Colonic mucosa (tissue), 4 donors: ENCODE measurements around the gene DERA. TPM values are rescaled to one million over a fixed set of nuclear protein-coding genes. Genes with fewer than 3 reads are reported as not detected.

Source experiments
- DNase-seq: peaks from one replicate; pipeline ENCODE4 v3.0.0-alpha.2; 2020
- H3K27ac ChIP-seq: fragments of 200-600 bp; one replicate; pipeline ENCODE4 v1.8.0; 2021
- H3K27me3 ChIP-seq: fragments of 200-600 bp; one replicate; pipeline ENCODE4 v1.8.0; 2021
- H3K36me3 ChIP-seq: fragments of 200-600 bp; one replicate; pipeline ENCODE4 v1.8.0; 2021
- H3K4me1 ChIP-seq: fragments of 200-600 bp; one replicate; pipeline ENCODE4 v1.8.0; 2021; ENCODE audit warnings: mild to moderate bottlenecking
- H3K4me3 ChIP-seq: fragments of 200-600 bp; one replicate; pipeline ENCODE4 v1.8.0; 2021
- H3K9ac ChIP-seq, 2 donors: one replicate each; pipeline ENCODE4 v1.7.0; 2013; ENCODE audit warnings: control low read depth in 2 of 2, low read depth in 2 of 2, low read length in 2 of 2
- H3K9me3 ChIP-seq: fragments of 200-600 bp; one replicate; pipeline ENCODE4 v1.8.0; 2021
- intact Hi-C: fragments of 100-400 bp; cut with DNase I; formaldehyde crosslinking; loops from one replicate; pipeline ENCODE4 v1.14.1; 2022
- total RNA-seq, 2 donors: library from RNA; stranded (reverse); fragmentation: NEBNext Ultra II Directional in 1 of 2; extraction: Animal tissue kit (Norgen Biotek cat#: 25700) in 1 of 2; gene quantifications; one replicate each; pipeline ENCODE4 v1.2.1, GENCODE V29; 2021
- TF ChIP-seq, protein P1 (sequence below): fragments of 200-600 bp; IDR thresholded peaks from one replicate; pipeline ENCODE4 v1.8.0; 2022; ENCODE audit warnings: antibody characterized with exemption, mild to moderate bottlenecking
- donor health status: healthy.
- donor health status: DM: no; HTN: no; CAD: no.
- donor health status: DM: no; HTN: no; CAD: no.

DERA gene
- total RNA-seq, 2 donors from 2014 or later = 44.0 to 61.2 TPM

DNA sequence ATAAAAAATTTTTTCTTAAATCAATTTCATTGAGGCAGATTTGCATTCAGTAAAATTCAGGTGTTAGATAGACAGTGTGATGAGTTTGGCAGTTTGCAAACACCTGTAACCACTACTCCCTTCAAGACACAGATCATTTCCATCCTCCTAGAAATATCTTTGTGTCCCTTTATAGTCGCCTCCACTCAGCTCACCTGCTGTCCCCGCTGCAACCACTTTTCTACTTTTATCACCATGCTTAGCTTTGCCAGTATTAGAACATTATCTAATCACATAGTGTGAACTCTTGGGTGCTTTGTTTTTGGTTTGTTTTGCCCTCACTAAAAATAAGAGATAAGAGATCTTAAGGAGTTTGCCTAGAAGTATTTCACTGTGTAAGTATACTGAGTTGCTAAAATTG is 73.8 kb downstream of the DERA start:
- Histone ChIP-seq H3K27ac (no peak overlapping the region), H3K9ac (no peak overlapping the region), H3K4me1 (no peaks in the 10 kb centered on the region), H3K36me3 (no peaks in the 10 kb centered on the region), H3K9me3 (no peaks in the 10 kb centered on the region), H3K4me3 (no peak overlapping the region), H3K27me3 (no peaks in the 10 kb centered on the region)
- intact Hi-C loops = no loop called here
- DNase-seq = no peak
- TF ChIP-seq, protein P1, sequence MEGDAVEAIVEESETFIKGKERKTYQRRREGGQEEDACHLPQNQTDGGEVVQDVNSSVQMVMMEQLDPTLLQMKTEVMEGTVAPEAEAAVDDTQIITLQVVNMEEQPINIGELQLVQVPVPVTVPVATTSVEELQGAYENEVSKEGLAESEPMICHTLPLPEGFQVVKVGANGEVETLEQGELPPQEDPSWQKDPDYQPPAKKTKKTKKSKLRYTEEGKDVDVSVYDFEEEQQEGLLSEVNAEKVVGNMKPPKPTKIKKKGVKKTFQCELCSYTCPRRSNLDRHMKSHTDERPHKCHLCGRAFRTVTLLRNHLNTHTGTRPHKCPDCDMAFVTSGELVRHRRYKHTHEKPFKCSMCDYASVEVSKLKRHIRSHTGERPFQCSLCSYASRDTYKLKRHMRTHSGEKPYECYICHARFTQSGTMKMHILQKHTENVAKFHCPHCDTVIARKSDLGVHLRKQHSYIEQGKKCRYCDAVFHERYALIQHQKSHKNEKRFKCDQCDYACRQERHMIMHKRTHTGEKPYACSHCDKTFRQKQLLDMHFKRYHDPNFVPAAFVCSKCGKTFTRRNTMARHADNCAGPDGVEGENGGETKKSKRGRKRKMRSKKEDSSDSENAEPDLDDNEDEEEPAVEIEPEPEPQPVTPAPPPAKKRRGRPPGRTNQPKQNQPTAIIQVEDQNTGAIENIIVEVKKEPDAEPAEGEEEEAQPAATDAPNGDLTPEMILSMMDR = no peak

- no peaks in the 10 kb centered on the region for H3K27me3 ChIP-seq
- H3K9ac ChIP-seq = no peak overlapping the region
- TF ChIP-seq, protein P1 = no peak
- H3K4me3 ChIP-seq = no peak overlapping the region
- intact Hi-C loops = no loop called here
- no peaks in the 10 kb centered on the region for H3K4me1 ChIP-seq
- no peak overlapping the region for H3K27ac ChIP-seq
- no peaks in the 10 kb centered on the region for H3K9me3 ChIP-seq
- DNase-seq = no peak
- H3K36me3 ChIP-seq = peaks cover 5% of the 10 kb centered on the region
Measured at GRCh38 chr12:15987696-15988095, 76.6 kb downstream of the DERA start.

DNA sequence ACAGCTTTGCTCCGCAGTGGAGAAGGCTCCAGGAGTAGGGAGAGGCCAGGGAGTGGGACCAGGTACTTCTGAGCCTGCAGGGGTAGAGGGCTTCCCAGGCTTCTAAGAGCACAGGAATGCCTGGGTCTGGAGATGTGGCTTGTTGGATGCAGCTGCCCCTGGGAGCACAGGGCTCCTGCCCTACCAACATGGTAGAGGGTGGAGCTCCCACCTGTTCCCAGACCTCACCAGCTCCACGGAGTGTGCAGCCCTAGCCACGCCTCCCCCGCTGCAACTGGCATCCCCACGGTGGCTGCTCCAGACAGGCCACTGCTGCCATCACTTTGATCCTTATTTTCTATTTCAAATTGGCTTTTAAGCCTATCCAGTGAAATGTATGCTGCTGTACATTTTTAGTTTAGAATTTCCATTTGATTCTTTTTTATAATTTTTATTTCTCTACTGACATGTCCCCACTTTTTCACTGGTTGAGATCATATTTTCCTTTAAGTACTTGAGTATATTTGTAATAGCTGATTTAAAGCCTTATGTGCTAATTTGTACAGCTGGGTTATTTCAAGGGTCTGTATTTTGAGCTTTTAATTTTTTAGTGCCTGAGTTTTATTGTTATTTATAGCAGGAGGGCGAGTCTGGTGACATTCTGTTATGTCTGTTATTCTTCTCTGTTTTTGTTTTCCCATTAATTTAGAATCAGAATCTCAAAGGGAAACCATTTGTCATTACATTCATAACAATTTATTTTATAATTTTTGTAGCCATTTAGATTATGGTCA is 78.0 kb downstream of the DERA start:
- H3K27me3 ChIP-seq = no peaks in the 10 kb centered on the region
- H3K27ac ChIP-seq = no peak overlapping the region
- H3K4me1 ChIP-seq = no peaks in the 10 kb centered on the region
- no peaks in the 10 kb centered on the region for H3K9me3 ChIP-seq
- peaks cover 5% of the 10 kb centered on the region for H3K36me3 ChIP-seq
- H3K4me3 ChIP-seq = no peak overlapping the region
- intact Hi-C loops = no loop called here
- no peak for DNase-seq
- H3K9ac ChIP-seq = no peak overlapping the region
- TF ChIP-seq, protein P1 = no peak

- DNase-seq = no peak
- no peak overlapping the region for H3K9ac ChIP-seq
- H3K4me1 ChIP-seq = peaks cover 5% of the 10 kb centered on the region
- no peak overlapping the region for H3K27ac ChIP-seq
- no peaks in the 10 kb centered on the region for H3K27me3 ChIP-seq
- H3K4me3 ChIP-seq = no peak overlapping the region
- TF ChIP-seq, protein P1 = no peak
- no peaks in the 10 kb centered on the region for H3K9me3 ChIP-seq
- peaks cover 5% of the 10 kb centered on the region for H3K36me3 ChIP-seq
- intact Hi-C loops = no loop called here
Measured at GRCh38 chr12:15995801-15996200, 84.7 kb downstream of the DERA start.

DNA sequence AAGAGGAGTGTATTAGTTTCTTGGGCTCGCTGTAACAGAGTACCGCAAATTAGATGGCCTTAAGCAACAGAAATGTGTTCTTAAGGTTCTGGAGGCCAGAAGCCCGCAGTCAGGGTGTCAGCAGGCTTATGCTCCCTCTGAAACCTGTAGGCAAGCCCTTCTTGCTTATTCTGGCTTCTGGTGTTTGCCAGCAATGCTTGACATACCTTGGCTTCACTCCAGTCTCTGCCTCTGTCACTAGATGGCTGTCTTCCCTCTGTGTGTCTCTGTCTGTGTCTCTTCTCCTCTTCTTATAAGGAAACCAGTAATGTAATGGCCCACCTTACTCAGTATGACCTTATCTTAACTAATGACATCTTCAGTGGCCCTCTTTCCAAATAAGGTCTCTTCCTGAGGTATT is 85.1 kb downstream of the DERA start:
- Histone ChIP-seq H3K27me3 (no peaks in the 10 kb centered on the region), H3K36me3 (peaks cover 5% of the 10 kb centered on the region), H3K4me1 (peaks cover 5% of the 10 kb centered on the region), H3K27ac (no peak overlapping the region), H3K9ac (no peak overlapping the region), H3K4me3 (no peak overlapping the region), H3K9me3 (no peaks in the 10 kb centered on the region)
- DNase-seq = no peak
- TF ChIP-seq, protein P1 = no peak
- intact Hi-C loops = no loop called here
